GM10266 (cell line): ENCODE results near the gene MAN2B2.

ENCODE experiments used
- DNase-seq: peaks from one replicate; pipeline ENCODE4 v3.0.0; 2012; ENCODE audit errors: extremely low spot score
- CTCF ChIP-seq: IDR thresholded peaks from 2 replicates; pipeline ENCODE4 v1.5.1; 2012; ENCODE audit warnings: mild to moderate bottlenecking, low read depth; ENCODE audit not compliant: control insufficient read depth, insufficient read depth; ENCODE audit errors: missing control alignments

Gene MAN2B2

GRCh38 chr4:6603128-6603527, 28.1 kb downstream of the MAN2B2 start:
- no peak for DNase-seq
- no peak for TF ChIP-seq CTCF

GRCh38 chr4:6605114-6605513, 30.1 kb downstream of the MAN2B2 start:
- no peak for DNase-seq
- TF ChIP-seq CTCF = no peak

- no peak for TF ChIP-seq CTCF
- no peak for DNase-seq
Observed at GRCh38 chr4:6605605-6606004, 30.6 kb downstream of the MAN2B2 start.

- TF ChIP-seq CTCF = no peak
Observed at GRCh38 chr4:6606465-6607235, 31.7 kb downstream of the MAN2B2 start.

GRCh38 chr4:6607368-6608055, 32.5 kb downstream of the MAN2B2 start:
- no peak for DNase-seq
- no peak for TF ChIP-seq CTCF

More at GRCh38 chr4:6606465-6607235, 31.7 kb downstream of the MAN2B2 start:
- no peak for DNase-seq

GRCh38 chr4:6608758-6609414, 33.9 kb downstream of the MAN2B2 start:
- no peak for DNase-seq
- no peak for TF ChIP-seq CTCF
